Psoas muscle (tissue), 7 donors: ENCODE measurements around the gene BICD1. TPM values are rescaled to one million over a fixed set of nuclear protein-coding genes. Genes with fewer than 3 reads are reported as not detected.

Experiments used
- polyA plus RNA-seq, 3 donors: library from polyadenylated mRNA; stranded (reverse); fragments of 200-250 nt; gene quantifications; one replicate each; pipeline ENCODE4 v1.2.3, GENCODE V29; 2013
- total RNA-seq, 4 donors: library from RNA; stranded (reverse); fragmentation: NEBNext Ultra II Directional in 2 of 4; extraction: Animal tissue kit (Norgen Biotek cat#: 25700) in 2 of 4; gene quantifications; one replicate each; pipeline versions ENCODE4 v1.2.1 to v1.2.4, GENCODE V29; 2021 to 2023
- donor health status: healthy with polysubstance abuse.
- donor health status: DM: no; HTN: no; CAD: no; lungs with moderate emphysema.
- donor health status: Bipolar disorder and iron deficiency.
- donor health status: healthy.
- donor health status: DM: no; HTN: no; CAD: no.
- donor health status: DM: no; HTN: no; CAD: no.
- donor health status: DM: yes; HTN: yes; CAD: no.

The BICD1 gene
- total and polyA plus RNA-seq, 7 donors = 0.55 to 9.8 (median 2.8) TPM

Other genes with a start within 250 kb of the BICD1 start
- 10 to 100 TPM; 11.9 to 18.4 (median 14.2) TPM for gene RESF1, start 147.4 kb upstream of the BICD1 start, total RNA-seq
- gene RESF1, start 147.4 kb upstream of the BICD1 start, polyA plus RNA-seq = 10 to 100 TPM in 1 of 3 donors, 1 to 10 TPM in 2; 6.0 to 17.8 (median 7.1) TPM